PC-9 (cell line): ENCODE results near the gene IFT57.

Experiments used
- EZH2 ChIP-seq: fragments of 200-600 bp; sonication (generic); IDR thresholded peaks from 2 replicates; pipeline ENCODE4 v1.8.0; 2017; ENCODE audit warnings: antibody characterized with exemption, low read depth
- TF ChIP-seq, protein P1 (sequence below): fragments of 200-600 bp; sonication (generic); conservative IDR thresholded peaks from 2 replicates; pipeline ENCODE4 v1.6.1; 2017; ENCODE audit warnings: mixed run types, antibody characterized with exemption, mild to moderate bottlenecking, moderate library complexity

DNA sequence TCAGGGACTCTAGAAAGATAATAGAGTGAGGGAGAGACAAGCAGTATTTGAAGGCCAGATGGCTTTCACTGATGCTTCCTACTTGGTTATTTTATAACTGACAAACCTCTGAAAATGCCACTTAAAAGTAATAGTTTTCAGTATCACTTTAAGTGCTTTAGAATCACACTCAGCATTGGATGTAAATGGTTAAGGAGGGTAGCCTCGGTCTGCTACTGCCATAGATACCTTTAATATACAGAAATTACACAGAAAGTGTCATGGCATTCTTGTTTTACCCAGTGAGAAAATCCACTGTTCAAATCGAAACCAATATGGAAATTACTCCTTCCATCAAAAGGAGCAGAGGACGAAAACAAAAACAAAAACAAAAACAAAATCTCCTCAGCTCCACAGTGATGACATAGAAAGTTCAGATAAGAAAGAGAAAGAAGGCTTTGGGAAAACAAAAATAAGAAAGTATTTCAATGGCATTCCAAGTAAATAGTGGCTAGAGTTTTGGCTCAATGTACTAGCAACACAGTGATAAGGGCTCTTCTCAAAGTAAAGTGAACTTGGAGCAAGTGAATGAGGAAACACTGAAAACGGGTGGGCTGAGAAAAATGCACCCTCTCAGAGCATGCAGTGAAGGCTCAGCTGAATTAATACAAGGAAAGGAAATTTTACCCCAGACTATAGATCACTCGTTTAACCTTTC lies 88.2 kb downstream of the IFT57 start:
- TF ChIP-seq, protein P1, sequence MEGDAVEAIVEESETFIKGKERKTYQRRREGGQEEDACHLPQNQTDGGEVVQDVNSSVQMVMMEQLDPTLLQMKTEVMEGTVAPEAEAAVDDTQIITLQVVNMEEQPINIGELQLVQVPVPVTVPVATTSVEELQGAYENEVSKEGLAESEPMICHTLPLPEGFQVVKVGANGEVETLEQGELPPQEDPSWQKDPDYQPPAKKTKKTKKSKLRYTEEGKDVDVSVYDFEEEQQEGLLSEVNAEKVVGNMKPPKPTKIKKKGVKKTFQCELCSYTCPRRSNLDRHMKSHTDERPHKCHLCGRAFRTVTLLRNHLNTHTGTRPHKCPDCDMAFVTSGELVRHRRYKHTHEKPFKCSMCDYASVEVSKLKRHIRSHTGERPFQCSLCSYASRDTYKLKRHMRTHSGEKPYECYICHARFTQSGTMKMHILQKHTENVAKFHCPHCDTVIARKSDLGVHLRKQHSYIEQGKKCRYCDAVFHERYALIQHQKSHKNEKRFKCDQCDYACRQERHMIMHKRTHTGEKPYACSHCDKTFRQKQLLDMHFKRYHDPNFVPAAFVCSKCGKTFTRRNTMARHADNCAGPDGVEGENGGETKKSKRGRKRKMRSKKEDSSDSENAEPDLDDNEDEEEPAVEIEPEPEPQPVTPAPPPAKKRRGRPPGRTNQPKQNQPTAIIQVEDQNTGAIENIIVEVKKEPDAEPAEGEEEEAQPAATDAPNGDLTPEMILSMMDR: no peak
- TF ChIP-seq EZH2: no peak
